ENCODE measurements around the gene TPPP3. TPM values are rescaled to one million over a fixed set of nuclear protein-coding genes. Genes with fewer than 3 reads are reported as not detected.

The TPPP3 gene
- total RNA-seq, 1 experiment from 2014 or later: 0.39 TPM

DNA sequence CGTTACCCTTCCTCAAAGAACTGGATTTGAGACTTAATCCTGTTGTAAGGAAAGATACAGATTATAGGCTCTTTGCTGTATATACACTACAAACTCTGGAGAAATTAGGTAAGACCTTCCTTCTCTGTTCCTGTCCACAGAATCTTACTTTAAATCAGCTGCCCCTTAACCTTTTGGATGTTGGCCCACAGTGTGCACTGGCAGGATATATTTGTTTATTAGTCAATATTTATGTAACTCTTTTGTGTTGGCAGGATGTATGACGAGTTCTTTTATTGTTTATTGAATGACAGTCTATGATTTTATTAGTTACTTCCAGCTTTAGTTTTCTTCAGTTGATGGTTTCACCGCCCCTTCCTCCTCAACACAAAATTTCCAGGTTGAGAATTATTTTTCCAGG is 47.0 kb downstream of the TPPP3 start:
- no peaks in the 10 kb centered on the region for H3K27me3 ChIP-seq (replicated peaks; ENCODE audit: control insufficient read depth, insufficient read depth, low read length)
- H3K4me3 Mint-ChIP-seq (ENCODE audit: unreplicated experiment): no peak overlapping the region
- H3K36me3 Mint-ChIP-seq (ENCODE audit: insufficient read depth, unreplicated experiment): no peaks in the 10 kb centered on the region
- no peak overlapping the region for H3K27ac Mint-ChIP-seq (ENCODE audit: unreplicated experiment)
- TF ChIP-seq, protein P1, sequence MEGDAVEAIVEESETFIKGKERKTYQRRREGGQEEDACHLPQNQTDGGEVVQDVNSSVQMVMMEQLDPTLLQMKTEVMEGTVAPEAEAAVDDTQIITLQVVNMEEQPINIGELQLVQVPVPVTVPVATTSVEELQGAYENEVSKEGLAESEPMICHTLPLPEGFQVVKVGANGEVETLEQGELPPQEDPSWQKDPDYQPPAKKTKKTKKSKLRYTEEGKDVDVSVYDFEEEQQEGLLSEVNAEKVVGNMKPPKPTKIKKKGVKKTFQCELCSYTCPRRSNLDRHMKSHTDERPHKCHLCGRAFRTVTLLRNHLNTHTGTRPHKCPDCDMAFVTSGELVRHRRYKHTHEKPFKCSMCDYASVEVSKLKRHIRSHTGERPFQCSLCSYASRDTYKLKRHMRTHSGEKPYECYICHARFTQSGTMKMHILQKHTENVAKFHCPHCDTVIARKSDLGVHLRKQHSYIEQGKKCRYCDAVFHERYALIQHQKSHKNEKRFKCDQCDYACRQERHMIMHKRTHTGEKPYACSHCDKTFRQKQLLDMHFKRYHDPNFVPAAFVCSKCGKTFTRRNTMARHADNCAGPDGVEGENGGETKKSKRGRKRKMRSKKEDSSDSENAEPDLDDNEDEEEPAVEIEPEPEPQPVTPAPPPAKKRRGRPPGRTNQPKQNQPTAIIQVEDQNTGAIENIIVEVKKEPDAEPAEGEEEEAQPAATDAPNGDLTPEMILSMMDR (IDR thresholded peaks at IDR 0.05; ENCODE audit: insufficient read depth in 1 of 2, low read depth in 1 of 2, low read length in 1 of 2, severe bottlenecking in 1 of 2, unreplicated experiment in 1 of 2): no peak
- intact Hi-C loops (cut with micrococcal nuclease; ENCODE audit: unreplicated experiment): no loop called here
- H3K4me1 ChIP-seq: no peaks in the 10 kb centered on the region
- ChIA-PET CTCF (interaction anchor here (0.8 kb wide), 1 partner anchor 86 kb away, joined by 3 read pairs; no protein-coding TSS in a partner anchor), POLR2A (no interaction called here)
- H3K9me3 Mint-ChIP-seq (ENCODE audit: unreplicated experiment): no peaks in the 10 kb centered on the region
- no peaks in the 10 kb centered on the region for H3K9me3 ChIP-seq
- BruUV-seq (replicated peaks): no TSS peak
- no peaks in the 10 kb centered on the region for H3K4me1 Mint-ChIP-seq (ENCODE audit: low read depth, unreplicated experiment)
- H3K27me3 Mint-ChIP-seq (ENCODE audit: insufficient read depth, unreplicated experiment): no peaks in the 10 kb centered on the region
- no peaks in the 10 kb centered on the region for H3K36me3 ChIP-seq (ENCODE audit: control insufficient read depth, insufficient read depth, low read length)
- no peak for DNase-seq
- H3K4me3 ChIP-seq (ENCODE audit: low read depth, low read length): no peak overlapping the region

DNA sequence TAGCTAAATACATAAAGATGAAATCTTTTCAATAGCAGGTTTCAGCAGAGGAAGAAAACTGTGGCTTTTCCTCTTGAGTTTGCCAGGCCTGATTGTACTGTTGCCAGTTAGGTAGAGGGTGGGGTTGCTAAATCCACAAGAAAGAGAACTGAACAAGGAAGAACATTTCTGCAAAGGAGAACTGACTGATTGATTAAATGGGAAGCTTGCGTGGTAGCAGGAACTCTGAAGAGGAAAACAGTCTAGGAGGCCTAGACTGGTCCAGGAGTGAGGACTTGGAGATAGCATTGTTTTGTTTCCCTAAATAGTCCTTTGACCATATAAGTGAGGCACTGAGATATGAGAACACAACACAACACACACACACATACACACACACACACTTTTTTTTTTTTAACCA is 47.9 kb downstream of the TPPP3 start:
- Histone ChIP-seq H3K27me3 (replicated peaks; ENCODE audit: control insufficient read depth, insufficient read depth, low read length) (no peaks in the 10 kb centered on the region), H3K9me3 (no peaks in the 10 kb centered on the region), H3K4me1 (no peaks in the 10 kb centered on the region), H3K36me3 (ENCODE audit: control insufficient read depth, insufficient read depth, low read length) (no peaks in the 10 kb centered on the region), H3K4me3 (ENCODE audit: low read depth, low read length) (no peak overlapping the region)
- CTCF ChIA-PET: interaction anchor here (0.7 to 1.5 kb wide), 2 partner anchors 85 to 97 kb away, joined by 3 to 4 read pairs; no protein-coding TSS in a partner anchor
- TF ChIP-seq, protein P1 (IDR thresholded peaks at IDR 0.05; ENCODE audit: insufficient read depth in 1 of 2, low read depth in 1 of 2, low read length in 1 of 2, severe bottlenecking in 1 of 2, unreplicated experiment in 1 of 2): no peak
- Mint-ChIP-seq H3K36me3 (ENCODE audit: insufficient read depth, unreplicated experiment) (no peaks in the 10 kb centered on the region), H3K27ac (ENCODE audit: unreplicated experiment) (no peak overlapping the region), H3K4me1 (ENCODE audit: low read depth, unreplicated experiment) (no peaks in the 10 kb centered on the region), H3K9me3 (ENCODE audit: unreplicated experiment) (no peaks in the 10 kb centered on the region), H3K27me3 (ENCODE audit: insufficient read depth, unreplicated experiment) (no peaks in the 10 kb centered on the region), H3K4me3 (ENCODE audit: unreplicated experiment) (no peak overlapping the region)
- BruUV-seq (replicated peaks): no TSS peak
- intact Hi-C loops (cut with micrococcal nuclease; ENCODE audit: unreplicated experiment): no loop called here
- no peak for DNase-seq
- POLR2A ChIA-PET: no interaction called here

DNA sequence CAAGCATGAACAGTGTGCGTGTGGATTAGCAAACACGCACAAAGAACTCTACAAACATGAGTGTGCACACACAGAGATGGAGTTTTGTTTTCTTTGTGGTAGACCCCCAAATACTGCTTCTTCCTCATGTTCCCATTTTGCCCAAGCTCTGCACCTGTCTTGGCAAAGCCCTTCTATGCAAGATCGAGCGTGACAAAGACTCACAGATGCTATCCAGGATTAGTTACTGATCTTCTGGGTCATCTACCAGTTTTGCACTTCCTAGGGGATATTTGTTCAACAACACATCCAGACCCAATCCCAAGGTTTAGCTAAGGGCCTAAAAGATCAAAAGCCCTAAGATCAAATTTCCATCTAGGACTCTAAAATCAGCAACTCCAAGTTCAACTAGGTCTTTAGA is 50.7 kb downstream of the TPPP3 start:
- H3K4me3 Mint-ChIP-seq (ENCODE audit: unreplicated experiment): no peak overlapping the region
- H3K27ac Mint-ChIP-seq (ENCODE audit: unreplicated experiment): no peak overlapping the region
- CTCF ChIA-PET: no interaction called here
- Histone ChIP-seq H3K4me1 (no peaks in the 10 kb centered on the region), H3K4me3 (ENCODE audit: low read depth, low read length) (no peak overlapping the region), H3K27me3 (replicated peaks; ENCODE audit: control insufficient read depth, insufficient read depth, low read length) (no peaks in the 10 kb centered on the region), H3K36me3 (ENCODE audit: control insufficient read depth, insufficient read depth, low read length) (no peaks in the 10 kb centered on the region), H3K9me3 (no peaks in the 10 kb centered on the region)
- POLR2A ChIA-PET: interaction anchor here (0.6 kb wide), 1 partner anchor 45 kb away, joined by 4 read pairs; no protein-coding TSS in a partner anchor
- intact Hi-C loops (cut with micrococcal nuclease; ENCODE audit: unreplicated experiment): no loop called here
- DNase-seq: no peak
- H3K9me3 Mint-ChIP-seq (ENCODE audit: unreplicated experiment): no peaks in the 10 kb centered on the region
- no peaks in the 10 kb centered on the region for H3K4me1 Mint-ChIP-seq (ENCODE audit: low read depth, unreplicated experiment)
- no TSS peak for BruUV-seq (replicated peaks)
- no peaks in the 10 kb centered on the region for H3K36me3 Mint-ChIP-seq (ENCODE audit: insufficient read depth, unreplicated experiment)
- H3K27me3 Mint-ChIP-seq (ENCODE audit: insufficient read depth, unreplicated experiment): no peaks in the 10 kb centered on the region
- TF ChIP-seq, protein P1 (IDR thresholded peaks at IDR 0.05; ENCODE audit: insufficient read depth in 1 of 2, low read depth in 1 of 2, low read length in 1 of 2, severe bottlenecking in 1 of 2, unreplicated experiment in 1 of 2): no peak

All from Caco-2 (cell line).